Right forelimb (tissue), 1 donor: ENCODE measurements around the gene THAP7.
"Not testable (repeated sequence)": the region's sequence is repeated elsewhere in the genome, so short reads cannot be mapped to it uniquely, and the experiment has no call there.

ENCODE experiments used
- DNase-seq: peaks from one replicate; pipeline ENCODE4 v3.0.0-alpha.2; 2018

THAP7 gene

GRCh38 chr22:20977019-20977418, 24.9 kb downstream of the THAP7 start:
- no peak for DNase-seq

- DNase-seq = no peak
These were observed 25.5 kb downstream of the THAP7 start for GRCh38 chr22:20976291-20976877.

- DNase-seq = no peak
These were observed 26.2 kb downstream of the THAP7 start for GRCh38 chr22:20975541-20976290.

GRCh38 chr22:20974336-20974955, 27.5 kb downstream of the THAP7 start:
- no peak for DNase-seq

GRCh38 chr22:20973634-20974286, 28.2 kb downstream of the THAP7 start:
- no peak for DNase-seq

- DNase-seq = no peak
These were observed 28.9 kb downstream of the THAP7 start for GRCh38 chr22:20972933-20973577.

- DNase-seq = not testable (repeated sequence)
These were observed 29.8 kb downstream of the THAP7 start for GRCh38 chr22:20972014-20972694.

- DNase-seq = no peak
These were observed 30.8 kb downstream of the THAP7 start for GRCh38 chr22:20970939-20971657.

GRCh38 chr22:20968281-20968977, 33.5 kb downstream of the THAP7 start:
- no peak for DNase-seq

- no peak for DNase-seq
These were observed 34.2 kb downstream of the THAP7 start for GRCh38 chr22:20967697-20968211.

GRCh38 chr22:20966883-20967696, 34.8 kb downstream of the THAP7 start, which contains the start of gene AIFM3:
Gene AIFM3, plus strand, starts transcription at chr22:20967255. Its CDS starts 690 bp downstream, at chr22:20967945.
- DNase-seq = no peak

- no peak for DNase-seq
These were observed 35.7 kb downstream of the THAP7 start for GRCh38 chr22:20965888-20966855.

GRCh38 chr22:20965104-20965887, 36.6 kb downstream of the THAP7 start:
- DNase-seq = no peak

GRCh38 chr22:20964799-20965103, 37.2 kb downstream of the THAP7 start:
- no peak for DNase-seq

GRCh38 chr22:20964090-20964798, 37.7 kb downstream of the THAP7 start:
- no peak for DNase-seq

- DNase-seq = no peak
These were observed 38.5 kb downstream of the THAP7 start for GRCh38 chr22:20963201-20964052.
